SK-N-SH (cell line): ENCODE results near the gene HSPD1. TPM values are rescaled to one million over a fixed set of nuclear protein-coding genes. Genes with fewer than 3 reads are reported as not detected.

Source experiments
- CTCF ChIA-PET: fragments of 300-600, 350-600 bp; formaldehyde crosslinking; extraction: SDS; loops from one replicate; lab custom pipeline; 2021; lab: Yijun Ruan, JAX
- POLR2A ChIA-PET: fragments of 350-600 bp; sonication (Branson Sonifier 250); formaldehyde crosslinking; extraction: SDS; loops from one replicate; lab custom pipeline; 2020; ENCODE audit warnings: antibody characterized with exemption, inconsistent platforms; lab: Yijun Ruan, JAX
- DNase-seq: peaks from one replicate; pipeline ENCODE4 v3.0.0; 2012
- H2AFZ ChIP-seq: fragments of 200-600 bp; sonication (generic); 2 replicates; pipeline ENCODE4 v1.8.1; 2016; ENCODE audit warnings: antibody characterized with exemption, mild to moderate bottlenecking, low read depth
- H3F3A ChIP-seq: fragments of 200-600 bp; sonication (generic); replicated peaks from 2 replicates; pipeline ENCODE3; 2016; ENCODE audit warnings: antibody characterized with exemption, mild to moderate bottlenecking; ENCODE audit not compliant: insufficient read depth
- H3K27ac ChIP-seq, 2 experiments: fragments of 200-500 bp in 1 of 2; fragments of 200-600 bp in 1 of 2; sonication (Bioruptor generic) in 1 of 2; sonication (generic), shearing (Covaris generic) in 1 of 2; 2 replicates each; pipeline versions ENCODE4 v1.5.1 to v1.6.1; 2014 to 2016; ENCODE audit warnings: low read depth in 2 of 2, inconsistent platforms in 1 of 2, low read length in 1 of 2, mild to moderate bottlenecking in 1 of 2, mixed read lengths in 1 of 2
- H3K27me3 ChIP-seq: fragments of 200-600 bp; sonication (generic), shearing (Covaris generic); 2 replicates; pipeline ENCODE4 v1.6.1; 2016; ENCODE audit warnings: mixed run types; ENCODE audit not compliant: insufficient read depth
- H3K36me3 ChIP-seq, 2 experiments: fragments of 200-500 bp in 1 of 2; fragments of 200-600 bp in 1 of 2; sonication (Bioruptor generic) in 1 of 2; sonication (generic) in 1 of 2; replicated peaks in 1 of 2; 2 replicates each; pipeline versions ENCODE3 to v1.5.1; 2014 to 2016; ENCODE audit warnings: low read length in 1 of 2, mild to moderate bottlenecking in 1 of 2; ENCODE audit not compliant: insufficient read depth in 2 of 2, control insufficient read depth in 1 of 2
- H3K4me1 ChIP-seq, 2 experiments: fragments of 200-500 bp in 1 of 2; fragments of 200-600 bp in 1 of 2; sonication (Bioruptor generic) in 1 of 2; sonication (generic), shearing (Covaris generic) in 1 of 2; 2 replicates each; pipeline versions ENCODE4 v1.5.1 to v1.6.1; 2014 to 2016; ENCODE audit warnings: low read depth in 1 of 2, low read length in 1 of 2, mixed run types in 1 of 2; ENCODE audit not compliant: insufficient read depth in 2 of 2, control insufficient read depth in 1 of 2
- H3K4me2 ChIP-seq: fragments of 200-600 bp; sonication (generic), shearing (Covaris generic); 2 replicates; pipeline ENCODE4 v1.6.1; 2017; ENCODE audit warnings: mixed run types
- H3K4me3 ChIP-seq, 2 experiments: fragments of 200-500 bp in 1 of 2; fragments of 200-600 bp in 1 of 2; sonication (Bioruptor generic) in 1 of 2; sonication (generic), shearing (Covaris generic) in 1 of 2; 2 replicates each; pipeline versions ENCODE4 v1.5.1 to v1.8.1; 2014 to 2016; ENCODE audit warnings: low read depth in 2 of 2, inconsistent platforms in 1 of 2, low read length in 1 of 2, mild to moderate bottlenecking in 1 of 2, mixed read lengths in 1 of 2, moderate library complexity in 1 of 2
- H3K79me2 ChIP-seq: fragments of 200-600 bp; sonication (generic); 2 replicates; pipeline ENCODE4 v1.8.1; 2017; ENCODE audit warnings: mild to moderate bottlenecking; ENCODE audit not compliant: insufficient read depth
- H3K9ac ChIP-seq: fragments of 200-600 bp; sonication (generic); 2 replicates; pipeline ENCODE4 v1.6.1; 2017; ENCODE audit warnings: mixed run types
- H3K9me2 ChIP-seq: fragments of 200-600 bp; sonication (generic); 2 replicates; pipeline ENCODE4 v1.6.1; 2017; ENCODE audit warnings: mixed run types
- H3K9me3 ChIP-seq: fragments of 200-600 bp; sonication (generic); 2 replicates; pipeline ENCODE4 v1.6.1; 2017; ENCODE audit warnings: mixed run types, mild to moderate bottlenecking, moderate library complexity
- H4K20me1 ChIP-seq: fragments of 200-600 bp; sonication (generic); 2 replicates; pipeline ENCODE4 v1.6.1; 2017; ENCODE audit warnings: mild to moderate bottlenecking, mixed run types; ENCODE audit not compliant: insufficient read depth
- CHD2 ChIP-seq: fragments of 150-350 bp; IDR thresholded peaks from 2 replicates; pipeline ENCODE4 v1.6.1; 2018; ENCODE audit warnings: low read length; ENCODE audit not compliant: partially characterized antibody
- EP300 ChIP-seq, 2 experiments: IDR thresholded peaks; 2 replicates each; pipeline versions ENCODE4 v1.4.0 to v1.6.1; 2012; ENCODE audit warnings: borderline replicate concordance in 1 of 2, low read depth in 1 of 2, low read length in 1 of 2
- FOSL2 ChIP-seq: IDR thresholded peaks from 2 replicates; pipeline ENCODE4 v1.4.0; 2012; ENCODE audit warnings: low read depth, mild to moderate bottlenecking, moderate library complexity, borderline replicate concordance
- FOXJ3 ChIP-seq: sonication (generic); formaldehyde crosslinking; IDR thresholded peaks from 2 replicates; pipeline ENCODE4 v1.5.1; 2020; ENCODE audit warnings: mild to moderate bottlenecking, missing genetic modification reagents
- FOXM1 ChIP-seq: IDR thresholded peaks from 2 replicates; pipeline ENCODE4 v1.4.0; 2012; ENCODE audit warnings: low read depth, mild to moderate bottlenecking
- GATA2 ChIP-seq: sonication (generic); formaldehyde crosslinking; IDR thresholded peaks from 2 replicates; pipeline ENCODE4 v1.5.0; 2020; ENCODE audit warnings: mild to moderate bottlenecking, missing genetic modification reagents
- JUND ChIP-seq: IDR thresholded peaks from 2 replicates; pipeline ENCODE4 v1.4.0; 2012
- MEF2A ChIP-seq: IDR thresholded peaks from 2 replicates; pipeline ENCODE4 v1.4.0; 2012; ENCODE audit warnings: low read depth, borderline replicate concordance
- NFIC ChIP-seq: IDR thresholded peaks from 2 replicates; pipeline ENCODE4 v1.4.0; 2012; ENCODE audit warnings: borderline replicate concordance
- NRF1 ChIP-seq: IDR thresholded peaks from 2 replicates; pipeline ENCODE4 v1.6.1; 2012; ENCODE audit warnings: low read depth, mild to moderate bottlenecking, low read length
- RAD21 ChIP-seq: IDR thresholded peaks from 2 replicates; pipeline ENCODE4 v1.6.1; 2012; ENCODE audit warnings: mild to moderate bottlenecking, low read length
- RCOR1 ChIP-seq: fragments of 150-350 bp; IDR thresholded peaks from 2 replicates; pipeline ENCODE4 v1.6.1; 2017; ENCODE audit warnings: antibody characterized with exemption, low read length
- REST ChIP-seq: IDR thresholded peaks from 2 replicates; pipeline ENCODE4 v1.6.1; 2012; ENCODE audit warnings: mild to moderate bottlenecking, low read depth, low read length, moderate library complexity
- RXRA ChIP-seq: IDR thresholded peaks from 2 replicates; pipeline ENCODE4 v1.4.0; 2012; ENCODE audit warnings: low read depth, mild to moderate bottlenecking, borderline replicate concordance
- SMC3 ChIP-seq: IDR thresholded peaks from 2 replicates; pipeline ENCODE4 v1.6.1; 2012; ENCODE audit warnings: low read depth, low read length, improper control_type of control experiment
- TAF1 ChIP-seq: IDR thresholded peaks from 2 replicates; pipeline ENCODE4 v1.6.1; 2012; ENCODE audit warnings: low read depth, mild to moderate bottlenecking, low read length, moderate library complexity, borderline replicate concordance
- TCF12 ChIP-seq: IDR thresholded peaks from 2 replicates; pipeline ENCODE4 v1.4.0; 2012
- USF2 ChIP-seq: fragments of 150-350 bp; IDR thresholded peaks from 2 replicates; pipeline ENCODE4 v1.6.1; 2017; ENCODE audit warnings: antibody characterized with exemption, low read length, low read depth, borderline replicate concordance
- YY1 ChIP-seq: IDR thresholded peaks from 2 replicates; pipeline ENCODE4 v1.4.0; 2012; ENCODE audit warnings: low read depth, mild to moderate bottlenecking
- WGBS: methylation state at CpG from one replicate; pipeline ENCODE4 v1.1.6; 2017; ENCODE audit warnings: low lambda C conversion rate; 5-methylcytosine and 5-hydroxymethylcytosine counted together
- polyA plus RNA-seq, 3 experiments: library from polyadenylated mRNA; depleted of rRNA; stranded (reverse); fragments of >200 nt; gene quantifications; 2 replicates each; pipeline ENCODE4 v1.2.3, GENCODE V29; 2012
- TF ChIP-seq, protein P1 (sequence below): fragments of 200-600 bp; sonication (generic); IDR thresholded peaks from 2 replicates; pipeline ENCODE4 v1.6.1; 2017; ENCODE audit warnings: antibody characterized with exemption, mild to moderate bottlenecking, moderate library complexity
- TF ChIP-seq, protein P2 (sequence below): IDR thresholded peaks from 2 replicates; pipeline ENCODE4; 2012

The HSPD1 gene
- polyA plus RNA-seq, 1 of the 3 experiments (the other 2 are of a cell fraction): 212 TPM

DNA sequence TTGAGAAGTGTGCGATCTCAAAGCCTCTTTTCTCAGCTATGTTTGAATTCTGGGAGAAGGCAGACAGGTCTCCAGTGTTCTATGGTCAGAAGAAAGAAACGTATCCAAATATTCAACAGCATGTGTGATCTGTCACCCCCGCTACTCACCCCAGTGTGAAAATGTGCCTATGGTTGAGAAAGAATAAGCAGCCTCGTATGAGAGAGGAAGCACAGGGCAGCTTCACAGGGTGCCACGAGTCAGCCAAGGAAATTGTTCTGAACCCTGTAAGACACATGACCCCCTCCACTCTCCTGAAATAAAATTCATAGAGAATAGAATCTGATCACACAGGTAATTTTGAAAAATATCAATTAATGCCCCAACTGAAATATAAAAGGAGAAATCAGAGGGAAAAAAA lies 56.8 kb downstream of the HSPD1 start:
- POLR2A ChIA-PET: no interaction called here
- Histone ChIP-seq H4K20me1 (no peaks in the 10 kb centered on the region), H3K79me2 (no peaks in the 10 kb centered on the region), H3K4me3 (no peak overlapping the region), H3K9me2 (no peaks in the 10 kb centered on the region), H3K4me2 (no peak overlapping the region), H3F3A (no peaks in the 10 kb centered on the region), H3K9me3 (no peaks in the 10 kb centered on the region), H3K27ac (no peak overlapping the region), H3K9ac (no peak overlapping the region), H2AFZ (no peak overlapping the region)
- 76% methylated on average over 5 of the region's 5 CpGs for whole genome bisulfite sequencing
- no peak for TF ChIP-seq CHD2
- TF ChIP-seq RCOR1: no peak
- TF ChIP-seq TAF1: no peak
- TF ChIP-seq, protein P1, sequence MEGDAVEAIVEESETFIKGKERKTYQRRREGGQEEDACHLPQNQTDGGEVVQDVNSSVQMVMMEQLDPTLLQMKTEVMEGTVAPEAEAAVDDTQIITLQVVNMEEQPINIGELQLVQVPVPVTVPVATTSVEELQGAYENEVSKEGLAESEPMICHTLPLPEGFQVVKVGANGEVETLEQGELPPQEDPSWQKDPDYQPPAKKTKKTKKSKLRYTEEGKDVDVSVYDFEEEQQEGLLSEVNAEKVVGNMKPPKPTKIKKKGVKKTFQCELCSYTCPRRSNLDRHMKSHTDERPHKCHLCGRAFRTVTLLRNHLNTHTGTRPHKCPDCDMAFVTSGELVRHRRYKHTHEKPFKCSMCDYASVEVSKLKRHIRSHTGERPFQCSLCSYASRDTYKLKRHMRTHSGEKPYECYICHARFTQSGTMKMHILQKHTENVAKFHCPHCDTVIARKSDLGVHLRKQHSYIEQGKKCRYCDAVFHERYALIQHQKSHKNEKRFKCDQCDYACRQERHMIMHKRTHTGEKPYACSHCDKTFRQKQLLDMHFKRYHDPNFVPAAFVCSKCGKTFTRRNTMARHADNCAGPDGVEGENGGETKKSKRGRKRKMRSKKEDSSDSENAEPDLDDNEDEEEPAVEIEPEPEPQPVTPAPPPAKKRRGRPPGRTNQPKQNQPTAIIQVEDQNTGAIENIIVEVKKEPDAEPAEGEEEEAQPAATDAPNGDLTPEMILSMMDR: no peak
- TF ChIP-seq, protein P2, sequence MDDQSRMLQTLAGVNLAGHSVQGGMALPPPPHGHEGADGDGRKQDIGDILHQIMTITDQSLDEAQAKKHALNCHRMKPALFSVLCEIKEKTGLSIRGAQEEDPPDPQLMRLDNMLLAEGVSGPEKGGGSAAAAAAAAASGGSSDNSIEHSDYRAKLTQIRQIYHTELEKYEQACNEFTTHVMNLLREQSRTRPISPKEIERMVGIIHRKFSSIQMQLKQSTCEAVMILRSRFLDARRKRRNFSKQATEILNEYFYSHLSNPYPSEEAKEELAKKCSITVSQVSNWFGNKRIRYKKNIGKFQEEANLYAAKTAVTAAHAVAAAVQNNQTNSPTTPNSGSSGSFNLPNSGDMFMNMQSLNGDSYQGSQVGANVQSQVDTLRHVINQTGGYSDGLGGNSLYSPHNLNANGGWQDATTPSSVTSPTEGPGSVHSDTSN: no peak
- TF ChIP-seq NRF1: no peak
- no peak for TF ChIP-seq RXRA
- no peak for TF ChIP-seq RAD21
- TF ChIP-seq EP300 (IDR thresholded peaks at IDR 0.05; ENCODE audit: borderline replicate concordance in 1 of 2, low read depth in 1 of 2, low read length in 1 of 2): no peak
- no peak for TF ChIP-seq USF2
- TF ChIP-seq FOXM1: no peak
- TF ChIP-seq MEF2A: no peak
- TF ChIP-seq NFIC: no peak
- TF ChIP-seq, all 33 proteins: peak for 0
- H3K36me3 ChIP-seq: no peaks in the 10 kb centered on the region
- CTCF ChIA-PET: no interaction called here
- no peaks in the 10 kb centered on the region for H3K27me3 ChIP-seq
- DNase-seq: no peak
- no peaks in the 10 kb centered on the region for H3K4me1 ChIP-seq

GRCh38 chr2:197437380-197437779 lies 62.3 kb downstream of the HSPD1 start:
- H3K4me2 ChIP-seq: no peak overlapping the region
- peaks cover 25% of the 10 kb centered on the region for H3K79me2 ChIP-seq
- no peaks in the 10 kb centered on the region for H3K27me3 ChIP-seq
- H3K9ac ChIP-seq: no peak overlapping the region
- no peak overlapping the region for H3K4me3 ChIP-seq
- H2AFZ ChIP-seq: no peak overlapping the region
- H3F3A ChIP-seq: peaks cover 6% of the 10 kb centered on the region
- DNase-seq: no peak
- H3K27ac ChIP-seq: no peak overlapping the region
- H3K36me3 ChIP-seq: no peaks in the 10 kb centered on the region
- H3K4me1 ChIP-seq: peaks cover 5 to 14% of the 10 kb centered on the region in 2 experiments; a peak in 3 of 4 replicates
- WGBS: 89% methylated on average over 2 of the region's 2 CpGs
- peaks cover 16% of the 10 kb centered on the region for H4K20me1 ChIP-seq
- ChIA-PET CTCF (no interaction called here), POLR2A (interaction anchor here (1.0 to 1.7 kb wide), 2 partner anchors 16 to 23 kb away, joined by 3 to 4 read pairs; partner anchors contain the start of gene COQ10B)
- H3K9me3 ChIP-seq: no peaks in the 10 kb centered on the region
- H3K9me2 ChIP-seq: no peaks in the 10 kb centered on the region
- no peak for TF ChIP-seq GATA2 (CRISPR knock-in tag)
- no peak for TF ChIP-seq CHD2
- no peak for TF ChIP-seq NRF1
- TF ChIP-seq FOSL2: no peak
- TF ChIP-seq REST: no peak
- TF ChIP-seq JUND: no peak
- TF ChIP-seq FOXJ3: no peak
- TF ChIP-seq YY1: no peak
- no peak for TF ChIP-seq TCF12
- no peak for TF ChIP-seq RCOR1
- TF ChIP-seq EP300 (IDR thresholded peaks at IDR 0.05; ENCODE audit: borderline replicate concordance in 1 of 2, low read depth in 1 of 2, low read length in 1 of 2): no peak
- no peak for TF ChIP-seq SMC3
- TF ChIP-seq, protein P2: no peak
